K562 (cell line): ENCODE data around the gene UNC79. TPM values are rescaled to one million over a fixed set of nuclear protein-coding genes. Genes with fewer than 3 reads are reported as not detected.
"Not testable (repeated sequence)": the region's sequence is repeated elsewhere in the genome, so short reads cannot be mapped to it uniquely, and the experiment has no call there.

Source experiments
- ATAC-seq: fragments of 200-7000 bp; cut with Tn5 transposase; 3 replicates; pipeline ENCODE4 v1.9.1; 2020; ENCODE audit warnings: moderate library complexity
- BruUV-seq: library from RNA; stranded (reverse); fragments of 400-500 nt; replicated peaks from 2 replicates; lab custom pipeline; 2021; lab: Mats Ljungman, UMichigan
- CTCF ChIA-PET: fragments of 300-600 bp; formaldehyde crosslinking; extraction: SDS; loops from one replicate; lab custom pipeline; 2021; ENCODE audit warnings: low intra/inter-chr PET ratio; lab: Yijun Ruan, JAX
- POLR2A ChIA-PET: fragments of 300-600, 350-650 bp; sonication (Branson Sonifier 250); formaldehyde crosslinking; extraction: SDS; loops from one replicate; lab custom pipeline; 2021; ENCODE audit warnings: antibody characterized with exemption, inconsistent platforms; lab: Yijun Ruan, JAX
- DNase-seq, 4 experiments: peaks; one replicate each; pipeline versions ENCODE4 v3.0.0 to v3.0.0-alpha.2; 2011 to 2018; ENCODE audit warnings: low spot score in 3 of 4, mixed read lengths in 3 of 4; ENCODE audit errors: extremely low read depth in 1 of 4
- FAIRE-seq: peaks from 2 replicates; lab custom pipeline; 2011; peaks lifted over from hg19 to GRCh38; lab: Jason Lieb, UNC
- H2AFZ ChIP-seq: 2 replicates; pipeline ENCODE4 v1.6.0; 2011; ENCODE audit warnings: low read depth, low read length, control low read depth, inconsistent platforms
- H3K27ac ChIP-seq: fragments of 200-600 bp; 3 replicates; pipeline ENCODE4 v1.8.0; 2011; ENCODE audit warnings: low read depth, mild to moderate bottlenecking, control low read depth, inconsistent platforms, low read length, moderate library complexity, mixed read lengths; ENCODE audit errors: extremely low read depth
- H3K27me3 ChIP-seq, 2 experiments: fragments of 300-600 bp in 1 of 2; 2 replicates in 1 of 2; 3 replicates in 1 of 2; pipeline versions ENCODE4 v1.6.0 to v1.8.0; 2011; ENCODE audit warnings: inconsistent platforms in 2 of 2, low read length in 2 of 2, mild to moderate bottlenecking in 1 of 2, mixed read lengths in 1 of 2, moderate library complexity in 1 of 2; ENCODE audit not compliant: control insufficient read depth in 2 of 2, insufficient read depth in 2 of 2
- H3K36me3 ChIP-seq: fragments of 300-600 bp; 3 replicates; pipeline ENCODE4 v1.8.0; 2011; ENCODE audit warnings: mild to moderate bottlenecking, low read length, inconsistent platforms; ENCODE audit not compliant: control insufficient read depth, insufficient read depth
- H3K4me1 ChIP-seq, 2 experiments: fragments of 200-600 bp in 1 of 2; replicated peaks in 1 of 2; 2 replicates in 1 of 2; 3 replicates in 1 of 2; pipeline versions ENCODE4 v1.5.1 to v1.8.0; 2011; ENCODE audit warnings: inconsistent platforms in 2 of 2, low read length in 2 of 2, mild to moderate bottlenecking in 1 of 2, mixed read lengths in 1 of 2, moderate library complexity in 1 of 2; ENCODE audit not compliant: control insufficient read depth in 2 of 2, insufficient read depth in 2 of 2
- H3K4me2 ChIP-seq: 2 replicates; pipeline ENCODE4 v1.6.1; 2011; ENCODE audit warnings: low read length, control low read depth, inconsistent platforms, mixed read lengths; ENCODE audit not compliant: insufficient read depth
- H3K4me3 ChIP-seq: fragments of 200-600 bp; sonication (generic), shearing (Covaris generic); 2 replicates; pipeline ENCODE4 v1.5.1; 2016; ENCODE audit warnings: control low read depth, inconsistent platforms
- H3K79me2 ChIP-seq: fragments of 200-600 bp; 3 replicates; pipeline ENCODE4 v1.8.0; 2011; ENCODE audit warnings: low read length, inconsistent platforms; ENCODE audit not compliant: control insufficient read depth, insufficient read depth
- H3K9ac ChIP-seq, 2 experiments: 2 replicates each; pipeline versions ENCODE4 v1.6.0 to v1.6.1; 2011; ENCODE audit warnings: low read depth in 2 of 2, low read length in 2 of 2, control low read depth in 1 of 2, inconsistent platforms in 1 of 2, mild to moderate bottlenecking in 1 of 2, mixed read lengths in 1 of 2; ENCODE audit not compliant: insufficient read depth in 1 of 2
- H3K9me1 ChIP-seq: one replicate; pipeline ENCODE4 v1.6.0; 2011; ENCODE audit warnings: inconsistent platforms, mild to moderate bottlenecking, low read length, moderate library complexity; ENCODE audit not compliant: control insufficient read depth, insufficient read depth
- H3K9me3 ChIP-seq: replicated peaks from 2 replicates; pipeline ENCODE4 v1.5.1; 2011; ENCODE audit warnings: low read depth, low read length, inconsistent platforms; ENCODE audit not compliant: control insufficient read depth, insufficient read depth
- H4K20me1 ChIP-seq: replicated peaks from 2 replicates; pipeline ENCODE4 v1.6.1; 2011; ENCODE audit warnings: low read length, inconsistent platforms, mixed read lengths; ENCODE audit not compliant: control insufficient read depth, insufficient read depth
- BMI1 ChIP-seq: fragments of 150-350 bp; IDR thresholded peaks from 2 replicates; pipeline ENCODE4 v1.6.1; 2014; ENCODE audit warnings: low read length
- SIN3B ChIP-seq: fragments of 450-650 bp; IDR thresholded peaks from 2 replicates; pipeline ENCODE4 v1.6.1; 2017; ENCODE audit warnings: low read depth, mild to moderate bottlenecking, moderate library complexity
- WGBS: fragments of 100-300 bp; shearing (Covaris generic); methylation state at CpG from one replicate; pipeline ENCODE4 v1.1.6; 2016; ENCODE audit warnings: low coverage, mixed read lengths; ENCODE audit not compliant: insufficient coverage; ENCODE audit errors: missing lambda C conversion rate; 5-methylcytosine and 5-hydroxymethylcytosine counted together
- in situ Hi-C: fragments of 300-500 bp; cut with MboI; formaldehyde crosslinking; loops from 4 replicates; pipeline ENCODE4 v1.15.0; 2018; ENCODE audit warnings: inconsistent platforms, mixed read lengths
- intact Hi-C: fragments of 100-400 bp; cut with micrococcal nuclease; formaldehyde crosslinking; loops from 2 replicates; pipeline ENCODE4 v1.14.2; 2022
- polyA plus RNA-seq, 8 experiments: library from polyadenylated mRNA; depleted of rRNA in 4 of 8; stranded (reverse) in 5 of 8; unstranded in 3 of 8; fragments of >200 nt; fragmentation: Nextera tagmentation in 2 of 8; fragmentation: Illumina TruSeq in 1 of 8; extraction: Ambion mirVana in 2 of 8; extraction: Trizol in 1 of 8; gene quantifications; 2 replicates each; pipeline versions ENCODE4 v1.2.1 to v1.2.3, GENCODE V29; 2011 to 2014; ENCODE audit warnings: inconsistent platforms in 1 of 8, missing spikeins in 1 of 8
- total RNA-seq, 7 experiments: library from RNA; depleted of rRNA in 6 of 7; stranded (reverse); fragments of >200 nt in 6 of 7; fragmentation: Illumina TruSeq in 2 of 7; extraction: Trizol in 2 of 7; gene quantifications; 2 replicates each; pipeline versions ENCODE4 v1.2.1 to v1.2.3, GENCODE V29; 2011 to 2021; ENCODE audit warnings: low replicate concordance in 1 of 7

The UNC79 gene
- total and polyA plus RNA-seq, 9 of the 15 experiments (the other 6 are each of a cell fraction or from before 2014, with no cell fraction given), result under 0.01 to 0.04 (median 0.01) TPM; not detected in 6

GRCh38 chr14:93381644-93382043, 49.1 kb upstream of the UNC79 start:
- intact Hi-C loops, result no loop called here
- 0% methylated on average over 1 of the region's 1 CpG for WGBS
- Histone ChIP-seq H3K4me3 (no peak overlapping the region), H2AFZ (no peak overlapping the region), H3K4me1 (no peaks in the 10 kb centered on the region), H3K27me3 (no peaks in the 10 kb centered on the region; a peak in 1 of 5 replicates), H3K27ac (no peak overlapping the region), H3K9me1 (no peaks in the 10 kb centered on the region), H3K9me3 (no peaks in the 10 kb centered on the region), H4K20me1 (no peaks in the 10 kb centered on the region), H3K9ac (no peak overlapping the region), H3K4me2 (no peak overlapping the region), H3K36me3 (no peaks in the 10 kb centered on the region), H3K79me2 (no peaks in the 10 kb centered on the region)
- POLR2A ChIA-PET, result no interaction called here
- FAIRE-seq (no peak), DNase-seq (no peak), ATAC-seq (no peak)
- in situ Hi-C loops, result no loop called here
- BruUV-seq, result no TSS peak
- CTCF ChIA-PET, result no interaction called here
- TF ChIP-seq SIN3B (no peak), BMI1 (no peak)

- H3K9me1 ChIP-seq, CTCF ChIA-PET, intact Hi-C loops, ATAC-seq, H3K9ac ChIP-seq, H4K20me1 ChIP-seq, H3K36me3 ChIP-seq, H3K27me3 ChIP-seq, H3K27ac ChIP-seq, H3K4me2 ChIP-seq, H3K4me1 ChIP-seq, POLR2A ChIA-PET, H3K4me3 ChIP-seq, H3K9me3 ChIP-seq, BruUV-seq, H2AFZ ChIP-seq, H3K79me2 ChIP-seq, DNase-seq, FAIRE-seq, in situ Hi-C loops: not testable (repeated sequence)
- 0% methylated on average over 1 of the region's 1 CpG for WGBS
Observed at GRCh38 chr14:93384256-93384655, 46.5 kb upstream of the UNC79 start.
